GM21447 (cell line): ENCODE measurements around the gene JPT1.
"Not testable (repeated sequence)": the region's sequence is repeated elsewhere in the genome, so short reads cannot be mapped to it uniquely, and the experiment has no call there.

Source experiments
- ATAC-seq: cut with Tn5 transposase; IDR thresholded peaks from one replicate; pipeline ENCODE4 v1.9.1; 2021; ENCODE audit not compliant: unreplicated experiment

The JPT1 gene

GRCh38 chr17:75131278-75132017, 22.9 kb downstream of the JPT1 start, which contains the start of gene NT5C:
Gene NT5C, minus strand, starts transcription at chr17:75131742. Its CDS starts 35 bp downstream, at chr17:75131707.
- ATAC-seq = peak; percentile 82

GRCh38 chr17:75130632-75131277, 23.6 kb downstream of the JPT1 start:
- no peak for ATAC-seq

GRCh38 chr17:75130059-75130631, 24.2 kb downstream of the JPT1 start:
- ATAC-seq = no peak

GRCh38 chr17:75129576-75129975, 24.7 kb downstream of the JPT1 start:
- no peak for ATAC-seq

- ATAC-seq = no peak
Observed at GRCh38 chr17:75128694-75129505, 25.4 kb downstream of the JPT1 start.

- not testable (repeated sequence) for ATAC-seq
Observed at GRCh38 chr17:75127936-75128335, 26.4 kb downstream of the JPT1 start.

- ATAC-seq = no peak
Observed at GRCh38 chr17:75126954-75127353, 27.4 kb downstream of the JPT1 start.

- no peak for ATAC-seq
Observed at GRCh38 chr17:75125984-75126383, 28.3 kb downstream of the JPT1 start.

- ATAC-seq = no peak
Observed at GRCh38 chr17:75124819-75125162, 29.5 kb downstream of the JPT1 start.

- no peak for ATAC-seq
Observed at GRCh38 chr17:75124041-75124818, 30.1 kb downstream of the JPT1 start.

- ATAC-seq = no peak
Observed at GRCh38 chr17:75118307-75118706, 36.0 kb downstream of the JPT1 start.

GRCh38 chr17:75116737-75117136, 37.6 kb downstream of the JPT1 start:
- no peak for ATAC-seq

GRCh38 chr17:75115555-75115954, 38.8 kb downstream of the JPT1 start:
- no peak for ATAC-seq

- ATAC-seq = no peak
Observed at GRCh38 chr17:75114552-75115314, 39.6 kb downstream of the JPT1 start.

- peak; percentile 45 for ATAC-seq
Observed at GRCh38 chr17:75113798-75114551, 40.3 kb downstream of the JPT1 start.

- ATAC-seq = no peak
Observed at GRCh38 chr17:75111777-75112335, 42.5 kb downstream of the JPT1 start.

- ATAC-seq = no peak
Observed at GRCh38 chr17:75110234-75110937, 43.9 kb downstream of the JPT1 start.
